ENCODE measurements around the gene RABEP1.

DNA sequence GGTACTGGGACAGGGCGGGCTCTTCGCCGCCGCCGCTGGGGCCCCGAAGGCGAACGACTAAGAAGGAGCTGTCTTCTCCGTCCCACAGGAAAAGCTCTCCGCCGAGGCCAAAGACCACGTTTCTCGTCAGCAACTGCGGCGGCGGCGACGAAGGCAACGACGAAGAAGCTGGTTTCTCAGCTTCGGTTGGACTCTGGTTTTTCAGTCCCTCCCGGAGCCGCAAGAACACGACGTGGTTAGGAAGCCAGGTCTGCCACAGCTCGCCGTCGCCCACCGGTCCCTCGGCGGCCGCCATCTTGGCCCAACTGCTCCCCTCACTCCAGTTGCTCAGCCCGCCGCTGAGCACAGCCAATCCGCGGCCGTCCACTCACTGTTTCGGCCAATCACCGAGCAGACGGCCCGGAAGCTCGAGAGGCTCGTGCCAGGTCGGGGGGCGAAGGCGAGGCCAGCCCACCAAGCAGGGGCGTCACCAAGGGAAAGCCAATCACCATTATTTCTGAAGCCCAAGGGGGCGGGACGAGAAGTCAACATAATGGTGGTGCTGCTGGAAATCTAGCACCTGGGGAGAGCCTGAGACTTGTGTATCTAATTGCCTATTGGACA lies 137.4 kb downstream of the RABEP1 start, which contains the start of gene NUP88:
- TF ChIP-seq EZH2 (IDR thresholded peaks at IDR 0.05; ENCODE audit: borderline replicate concordance) = no peak
- no peak for TF ChIP-seq EZH2phosphoT487 (IDR thresholded peaks at IDR 0.05; ENCODE audit: low read depth, severe bottlenecking, unreplicated experiment)
- TF ChIP-seq, protein P1, sequence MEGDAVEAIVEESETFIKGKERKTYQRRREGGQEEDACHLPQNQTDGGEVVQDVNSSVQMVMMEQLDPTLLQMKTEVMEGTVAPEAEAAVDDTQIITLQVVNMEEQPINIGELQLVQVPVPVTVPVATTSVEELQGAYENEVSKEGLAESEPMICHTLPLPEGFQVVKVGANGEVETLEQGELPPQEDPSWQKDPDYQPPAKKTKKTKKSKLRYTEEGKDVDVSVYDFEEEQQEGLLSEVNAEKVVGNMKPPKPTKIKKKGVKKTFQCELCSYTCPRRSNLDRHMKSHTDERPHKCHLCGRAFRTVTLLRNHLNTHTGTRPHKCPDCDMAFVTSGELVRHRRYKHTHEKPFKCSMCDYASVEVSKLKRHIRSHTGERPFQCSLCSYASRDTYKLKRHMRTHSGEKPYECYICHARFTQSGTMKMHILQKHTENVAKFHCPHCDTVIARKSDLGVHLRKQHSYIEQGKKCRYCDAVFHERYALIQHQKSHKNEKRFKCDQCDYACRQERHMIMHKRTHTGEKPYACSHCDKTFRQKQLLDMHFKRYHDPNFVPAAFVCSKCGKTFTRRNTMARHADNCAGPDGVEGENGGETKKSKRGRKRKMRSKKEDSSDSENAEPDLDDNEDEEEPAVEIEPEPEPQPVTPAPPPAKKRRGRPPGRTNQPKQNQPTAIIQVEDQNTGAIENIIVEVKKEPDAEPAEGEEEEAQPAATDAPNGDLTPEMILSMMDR (IDR thresholded peaks at IDR 0.05; ENCODE audit: poor library complexity) = no peak
